IMR-90 (cell line): ENCODE data around the gene MMP14. TPM values are rescaled to one million over a fixed set of nuclear protein-coding genes. Genes with fewer than 3 reads are reported as not detected.

Experiments used
- ATAC-seq: fragments of 200-7000 bp; cut with Tn5 transposase; 2 replicates; pipeline ENCODE4 v1.9.1; 2020; ENCODE audit warnings: low read depth, mild to moderate bottlenecking, moderate library complexity
- BruUV-seq: library from RNA; stranded (reverse); fragments of 400-500 nt; replicated peaks from 2 replicates; lab custom pipeline; 2021; lab: Mats Ljungman, UMichigan
- CTCF ChIA-PET: fragments of 300-600 bp; formaldehyde crosslinking; extraction: SDS; loops from one replicate; lab custom pipeline; 2021; ENCODE audit warnings: antibody characterized with exemption; lab: Yijun Ruan, JAX
- POLR2A ChIA-PET: fragments of 300-600 bp; sonication (Branson Sonifier 250); formaldehyde crosslinking; loops from one replicate; lab custom pipeline; 2022; ENCODE audit warnings: antibody characterized with exemption; ENCODE audit not compliant: unreplicated experiment; lab: Charles Lee
- DNase-seq: peaks from one replicate; pipeline ENCODE4 v3.0.0; 2013
- H2AFZ ChIP-seq: replicated peaks from 2 replicates; pipeline ENCODE3; 2013; ENCODE audit warnings: low read length, mild to moderate bottlenecking; ENCODE audit not compliant: poor library complexity
- H2AK5ac ChIP-seq: 2 replicates; pipeline ENCODE4 v1.6.1; 2013; ENCODE audit warnings: low read depth, low read length, inconsistent platforms
- H2AK9ac ChIP-seq: replicated peaks from 2 replicates; pipeline ENCODE3; 2013; ENCODE audit warnings: mild to moderate bottlenecking, low read depth, low read length, moderate library complexity; ENCODE audit not compliant: poor library complexity
- H2BK120ac ChIP-seq: 2 replicates; pipeline ENCODE4 v1.6.1; 2013; ENCODE audit warnings: low read depth, low read length, inconsistent platforms
- H2BK15ac ChIP-seq: 3 replicates; pipeline ENCODE4 v1.6.1; 2013; ENCODE audit warnings: low read depth, low read length, inconsistent platforms
- H2BK20ac ChIP-seq: 2 replicates; pipeline ENCODE4 v1.6.1; 2013; ENCODE audit warnings: low read depth, mild to moderate bottlenecking, inconsistent platforms, low read length, moderate library complexity
- H2BK5ac ChIP-seq: 2 replicates; pipeline ENCODE4 v1.6.1; 2013; ENCODE audit warnings: mild to moderate bottlenecking, low read depth, low read length, inconsistent platforms; ENCODE audit not compliant: poor library complexity, severe bottlenecking
- H3K14ac ChIP-seq: replicated peaks from 2 replicates; pipeline ENCODE4 v1.6.1; 2013; ENCODE audit warnings: low read depth, low read length, inconsistent platforms
- H3K18ac ChIP-seq: 2 replicates; pipeline ENCODE4 v1.6.1; 2013; ENCODE audit warnings: low read depth, low read length, control low read depth
- H3K23ac ChIP-seq: 2 replicates; pipeline ENCODE4 v1.6.1; 2013; ENCODE audit warnings: low read depth, low read length, inconsistent platforms
- H3K27ac ChIP-seq: 2 replicates; pipeline ENCODE4 v1.5.1; 2013; ENCODE audit warnings: mild to moderate bottlenecking, control low read depth, low read length; ENCODE audit not compliant: insufficient read depth
- H3K27me3 ChIP-seq: 2 replicates; pipeline ENCODE4 v1.6.1; 2013; ENCODE audit warnings: low read length; ENCODE audit not compliant: control insufficient read depth, insufficient read depth
- H3K36me3 ChIP-seq: 2 replicates; pipeline ENCODE4 v1.6.1; 2013; ENCODE audit warnings: low read length, mixed read lengths; ENCODE audit not compliant: control insufficient read depth, insufficient read depth
- H3K4ac ChIP-seq: 2 replicates; pipeline ENCODE4 v1.6.1; 2013; ENCODE audit warnings: low read depth, low read length, inconsistent platforms
- H3K4me1 ChIP-seq: 2 replicates; pipeline ENCODE4 v1.6.1; 2013; ENCODE audit warnings: low read length, mixed read lengths; ENCODE audit not compliant: control insufficient read depth, insufficient read depth
- H3K4me2 ChIP-seq: 2 replicates; pipeline ENCODE4 v1.6.1; 2013; ENCODE audit warnings: low read depth, mild to moderate bottlenecking, control low read depth, low read length, moderate library complexity
- H3K4me3 ChIP-seq: 2 replicates; pipeline ENCODE4 v1.5.1; 2013; ENCODE audit warnings: low read depth, mild to moderate bottlenecking, control low read depth, low read length, moderate library complexity; ENCODE audit not compliant: insufficient read depth
- H3K56ac ChIP-seq: 2 replicates; pipeline ENCODE4 v1.6.1; 2013; ENCODE audit warnings: low read length, inconsistent platforms; ENCODE audit not compliant: insufficient read depth; ENCODE audit errors: extremely low read depth
- H3K79me1 ChIP-seq, 2 experiments: 2 replicates each; pipeline ENCODE4 v1.6.1; 2013; ENCODE audit warnings: low read length in 2 of 2, inconsistent platforms in 1 of 2, low read depth in 1 of 2
- H3K9ac ChIP-seq: 2 replicates; pipeline ENCODE4 v1.6.1; 2013; ENCODE audit warnings: low read depth, low read length, control low read depth
- H3K9me1 ChIP-seq: 2 replicates; pipeline ENCODE4 v1.6.1; 2013; ENCODE audit warnings: low read length, inconsistent platforms; ENCODE audit not compliant: insufficient read depth
- H3K9me3 ChIP-seq: 2 replicates; pipeline ENCODE4 v1.6.1; 2013; ENCODE audit warnings: low read length; ENCODE audit not compliant: control insufficient read depth, insufficient read depth
- H4K20me1 ChIP-seq: 2 replicates; pipeline ENCODE4 v1.6.1; 2013; ENCODE audit warnings: low read length, inconsistent platforms; ENCODE audit not compliant: insufficient read depth
- H4K5ac ChIP-seq: 2 replicates; pipeline ENCODE4 v1.6.1; 2013; ENCODE audit warnings: mild to moderate bottlenecking, low read depth, low read length, control low read depth
- H4K8ac ChIP-seq, 2 experiments: 2 replicates each; pipeline ENCODE4 v1.6.1; 2013; ENCODE audit warnings: low read depth in 2 of 2, low read length in 2 of 2, control low read depth in 1 of 2, inconsistent platforms in 1 of 2
- H4K91ac ChIP-seq: 2 replicates; pipeline ENCODE4 v1.6.1; 2013; ENCODE audit warnings: low read depth, low read length, inconsistent platforms; ENCODE audit not compliant: insufficient read depth
- BHLHE40 ChIP-seq: fragments of 150-350 bp; IDR thresholded peaks from 2 replicates; pipeline ENCODE4 v1.6.1; 2016; ENCODE audit warnings: mild to moderate bottlenecking, low read depth, low read length
- CEBPB ChIP-seq: IDR thresholded peaks from 2 replicates; pipeline ENCODE4 v1.6.1; 2012; ENCODE audit warnings: low read depth, low read length, improper control_type of control experiment
- CHD1 ChIP-seq: IDR thresholded peaks from 2 replicates; pipeline ENCODE4 v1.6.1; 2012; ENCODE audit warnings: low read depth, low read length, improper control_type of control experiment
- FOS ChIP-seq: fragments of 150-350 bp; IDR thresholded peaks from 2 replicates; pipeline ENCODE4 v1.6.1; 2016; ENCODE audit warnings: low read depth, low read length
- MAFK ChIP-seq: IDR thresholded peaks from 2 replicates; pipeline ENCODE4 v1.6.1; 2012; ENCODE audit warnings: low read depth, low read length, improper control_type of control experiment
- MAZ ChIP-seq: IDR thresholded peaks from 2 replicates; pipeline ENCODE4 v1.6.1; 2012; ENCODE audit warnings: low read depth, mild to moderate bottlenecking, low read length, improper control_type of control experiment, moderate library complexity, borderline replicate concordance
- MXI1 ChIP-seq: IDR thresholded peaks from 2 replicates; pipeline ENCODE4 v1.6.1; 2012; ENCODE audit warnings: low read depth, mild to moderate bottlenecking, low read length, moderate library complexity, borderline replicate concordance
- NFE2L2 ChIP-seq: fragments of 150-350 bp; IDR thresholded peaks from 2 replicates; pipeline ENCODE4 v1.6.1; 2016; ENCODE audit warnings: low read depth, mild to moderate bottlenecking, low read length
- POLR2A ChIP-seq: IDR thresholded peaks from 2 replicates; pipeline ENCODE4 v1.6.1; 2012; ENCODE audit warnings: mild to moderate bottlenecking, low read depth, low read length
- RAD21 ChIP-seq: IDR thresholded peaks from 2 replicates; pipeline ENCODE4 v1.6.1; 2012; ENCODE audit warnings: low read length, improper control_type of control experiment
- RCOR1 ChIP-seq: IDR thresholded peaks from 2 replicates; pipeline ENCODE4 v1.6.1; 2012; ENCODE audit warnings: mild to moderate bottlenecking, low read length, improper control_type of control experiment; ENCODE audit not compliant: insufficient replicate concordance
- SMC3 ChIP-seq: fragments of 150-350 bp; IDR thresholded peaks from 2 replicates; pipeline ENCODE4 v1.6.1; 2016; ENCODE audit warnings: low read depth, mild to moderate bottlenecking, antibody characterized with exemption, low read length, moderate library complexity
- USF2 ChIP-seq: fragments of 150-350 bp; IDR thresholded peaks from 2 replicates; pipeline ENCODE4 v1.6.1; 2017; ENCODE audit warnings: mild to moderate bottlenecking, antibody characterized with exemption, low read length, low read depth
- WGBS, 2 experiments: methylation state at CpG; one replicate each; pipeline versions ENCODE4 v1.1.5 to v1.1.7; 2013; ENCODE audit warnings: missing lambda C conversion rate in 2 of 2; ENCODE audit not compliant: insufficient read length in 1 of 2; ENCODE audit errors: extremely low coverage in 2 of 2; 5-methylcytosine and 5-hydroxymethylcytosine counted together
- dilution Hi-C: fragments of 300-500 bp; cut with HindIII; formaldehyde crosslinking; loops from one replicate; pipeline ENCODE4 v1.14.3; 2018; ENCODE audit warnings: low sequenced_read_pairs; ENCODE audit not compliant: unreplicated experiment
- in situ Hi-C: fragments of 300-500 bp; cut with MboI; formaldehyde crosslinking; loops from 3 replicates; pipeline ENCODE4 v1.14.3; 2019; ENCODE audit warnings: low sequenced_read_pairs, inconsistent platforms, mixed read lengths
- intact Hi-C: fragments of 100-400 bp; cut with micrococcal nuclease; formaldehyde crosslinking; loops from 2 replicates; pipeline ENCODE4 v1.10.0; 2022
- polyA plus RNA-seq, 3 experiments: library from polyadenylated mRNA; depleted of rRNA; stranded (reverse); fragments of >200 nt; gene quantifications; 2 replicates each; pipeline ENCODE4 v1.2.3, GENCODE V29; 2012; ENCODE audit warnings: low replicate concordance in 1 of 3
- total RNA-seq: library from RNA; depleted of rRNA; stranded (reverse); fragments of >200 nt; gene quantifications from 2 replicates; pipeline ENCODE4 v1.2.3, GENCODE V29; 2012

Gene MMP14
- total and polyA plus RNA-seq, 2 of the 4 experiments (the other 2 are of a cell fraction) = 156 to 315 TPM

- no TSS peak for BruUV-seq
- peaks cover 0 to 17% of the 10 kb centered on the region in 2 experiments; a peak in 3 of 4 replicates for H3K79me1 ChIP-seq
- no peak overlapping the region for H3K18ac ChIP-seq
- POLR2A ChIA-PET = interaction anchor here (0.6 kb wide), 1 partner anchor 65 kb away, joined by 3 read pairs; no protein-coding TSS in a partner anchor
- H3K36me3 ChIP-seq = 0 out of 2 replicates have a peak, but pooled peaks cover 1% of the 10 kb centered on the region
- DNase-seq (no peak), ATAC-seq (no peak)
- H2BK15ac ChIP-seq = no peak overlapping the region
- H2AFZ ChIP-seq = no peak overlapping the region
- H2BK120ac ChIP-seq = no peak overlapping the region
- intact Hi-C loops (loop anchor here (5.0 to 10.0 kb wide), 3 partner anchors 58 to 511 kb away; partner anchors contain the start of gene MMP14), in situ Hi-C loops (no loop called here), dilution Hi-C loops (no loop called here)
- H3K56ac ChIP-seq = no peak overlapping the region
- H3K4me1 ChIP-seq = peaks cover 17% of the 10 kb centered on the region
- no peak overlapping the region for H3K9ac ChIP-seq
- H4K20me1 ChIP-seq = no peaks in the 10 kb centered on the region
- no peak overlapping the region for H3K4me2 ChIP-seq
- H2BK20ac ChIP-seq = no peak overlapping the region
- H3K23ac ChIP-seq = no peak overlapping the region
- no peak overlapping the region for H3K14ac ChIP-seq
- H2AK5ac ChIP-seq = no peak overlapping the region
- no peak overlapping the region for H2BK5ac ChIP-seq
- no peaks in the 10 kb centered on the region for H3K9me3 ChIP-seq
- no peak overlapping the region for H4K91ac ChIP-seq
- CTCF ChIA-PET = interaction anchor here (1.7 kb wide), 1 partner anchor 73 kb away, joined by 4 read pairs; no protein-coding TSS in a partner anchor
- no peaks in the 10 kb centered on the region for H3K27me3 ChIP-seq
- no CpG with 5 or more reads among the region's 1 CpG for WGBS, 2 experiments
- H3K27ac ChIP-seq = no peak overlapping the region
- no peak overlapping the region for H4K5ac ChIP-seq
- peaks cover 20% of the 10 kb centered on the region for H3K9me1 ChIP-seq
- no peak overlapping the region for H2AK9ac ChIP-seq
- H3K4me3 ChIP-seq = no peak overlapping the region
- TF ChIP-seq BHLHE40 = no peak
- no peak for TF ChIP-seq POLR2A
- no peak for TF ChIP-seq CHD1
- no peak for TF ChIP-seq SMC3
- no peak for TF ChIP-seq NFE2L2
- no peak for TF ChIP-seq MXI1
- TF ChIP-seq CEBPB = no peak
- no peak for TF ChIP-seq USF2
- TF ChIP-seq MAFK = no peak
- TF ChIP-seq RCOR1 = no peak
- no peak for TF ChIP-seq RAD21
- TF ChIP-seq FOS = no peak
- TF ChIP-seq MAZ = no peak
- no peak overlapping the region for H3K4ac ChIP-seq
- no peak overlapping the region for H4K8ac ChIP-seq
These were observed 59.0 kb downstream of the MMP14 start for GRCh38 chr14:22895402-22895801.
